HG03460 (cell line): ENCODE measurements around the gene RAI14.

Experiments
- ATAC-seq: cut with Tn5 transposase; IDR thresholded peaks from one replicate; pipeline ENCODE4 v1.9.1; 2021; ENCODE audit not compliant: unreplicated experiment

Gene RAI14

DNA sequence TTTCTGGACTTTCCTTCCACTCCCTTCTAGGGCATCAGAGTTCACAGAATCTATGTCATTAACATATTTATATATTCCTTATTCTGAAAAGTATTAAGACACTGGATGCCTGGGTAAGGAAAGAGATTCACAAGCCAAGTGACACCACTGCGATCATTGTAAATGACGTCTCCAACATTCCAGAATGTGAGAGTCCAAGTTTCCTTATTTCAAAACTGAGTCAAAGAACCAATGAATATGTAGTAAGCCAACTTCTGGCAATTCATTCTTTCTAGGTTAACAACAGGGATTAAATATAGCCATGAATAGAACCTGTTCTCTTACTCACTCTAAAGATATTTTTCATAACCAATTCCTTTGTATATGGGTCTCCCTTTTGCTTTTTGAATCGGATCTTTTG, 18.1 kb downstream of the RAI14 start:
- ATAC-seq = no peak

DNA sequence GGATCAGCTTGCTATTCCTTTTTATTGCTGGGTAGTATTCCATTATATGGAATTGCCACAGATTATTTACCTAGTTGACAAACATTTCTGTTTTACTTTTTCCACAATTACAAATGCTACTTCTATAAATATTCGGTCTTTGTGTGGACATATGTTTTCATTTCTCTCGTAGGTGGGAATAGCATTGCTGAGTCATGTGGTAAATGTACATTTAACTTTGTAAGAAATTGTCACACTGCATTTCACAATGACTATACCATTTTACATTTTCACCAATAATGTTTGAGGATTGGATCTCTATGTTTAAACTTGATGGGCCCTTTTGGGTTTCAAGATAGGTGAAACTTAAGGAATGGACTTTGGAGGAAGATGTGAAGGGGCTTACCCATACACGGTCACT, 19.7 kb downstream of the RAI14 start:
- no peak for ATAC-seq

DNA sequence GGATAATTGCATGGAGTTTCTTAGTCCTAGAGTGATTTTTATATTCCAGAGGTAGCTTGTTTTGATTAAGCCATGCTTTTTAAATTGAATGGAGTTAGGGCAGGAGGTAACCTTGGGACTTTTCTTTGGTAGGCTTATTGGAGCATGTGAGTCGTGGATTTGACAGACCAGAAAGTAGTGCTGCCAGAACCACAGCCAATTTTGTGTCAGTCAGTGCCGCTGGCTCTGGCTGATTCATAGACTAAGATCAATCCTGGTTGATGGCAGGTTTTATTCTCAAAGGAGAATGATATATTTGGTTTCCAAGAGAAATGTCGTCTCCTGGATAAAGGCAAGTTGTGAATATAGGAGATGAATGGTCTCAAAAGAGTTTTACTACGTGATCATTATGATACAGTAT, 20.3 kb downstream of the RAI14 start:
- no peak for ATAC-seq

DNA sequence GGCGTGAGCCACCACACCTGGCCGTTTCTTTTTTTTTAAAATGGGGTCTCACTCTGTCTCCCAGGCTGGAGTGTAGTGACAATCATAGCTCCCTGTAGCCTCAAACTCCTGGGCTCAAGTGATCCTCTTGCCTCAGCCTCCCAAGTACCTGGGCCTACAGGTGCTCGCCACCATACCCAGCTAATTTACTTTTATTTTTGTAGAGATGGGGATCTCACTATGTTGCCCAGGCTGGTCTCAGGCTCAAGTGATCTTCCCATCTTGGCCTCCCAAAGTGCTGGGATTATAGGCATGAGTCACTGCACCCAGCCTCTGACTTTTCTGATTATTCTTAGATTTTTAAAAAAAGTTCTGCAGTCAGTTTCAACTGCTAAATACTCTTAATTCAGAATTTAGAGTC, 21.3 kb downstream of the RAI14 start:
- no peak for ATAC-seq

- ATAC-seq = no peak
Observed at GRCh38 chr5:34680896-34681295, 24.8 kb downstream of the RAI14 start.

GRCh38 chr5:34682926-34683623, 26.9 kb downstream of the RAI14 start:
- no peak for ATAC-seq

DNA sequence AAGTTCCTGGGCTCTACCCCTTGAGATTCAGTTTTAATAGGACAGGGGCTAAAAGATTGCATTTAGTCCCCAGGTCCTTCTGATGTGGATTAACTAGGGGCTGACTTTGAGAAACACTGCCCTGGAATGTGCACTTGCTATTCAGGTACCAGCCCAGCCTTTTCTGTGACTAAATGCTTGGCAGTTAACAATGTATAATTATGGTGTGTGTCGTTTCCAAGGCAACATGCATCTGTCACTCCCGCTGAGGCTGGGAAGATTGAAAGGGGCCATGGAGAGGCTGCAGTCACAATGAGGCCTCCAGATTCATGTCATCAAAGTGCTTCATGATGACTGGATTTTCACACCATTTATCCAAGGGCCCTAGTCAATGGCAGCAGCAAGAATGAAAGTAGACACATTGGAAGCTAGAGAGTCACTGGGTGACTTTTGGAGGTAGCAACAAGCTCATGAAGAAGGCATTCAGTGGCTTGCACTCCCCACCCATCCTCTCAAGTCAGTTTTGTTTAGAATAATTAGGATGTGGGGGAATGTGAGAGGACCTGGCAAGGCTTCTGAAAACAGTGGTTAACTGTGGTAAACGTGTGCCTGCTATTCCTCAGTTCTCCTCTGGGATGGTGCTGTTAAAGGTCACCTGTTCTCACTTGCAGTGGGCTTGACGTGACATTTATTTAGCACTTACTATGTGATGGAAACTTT, 28.3 kb downstream of the RAI14 start:
- ATAC-seq = no peak

DNA sequence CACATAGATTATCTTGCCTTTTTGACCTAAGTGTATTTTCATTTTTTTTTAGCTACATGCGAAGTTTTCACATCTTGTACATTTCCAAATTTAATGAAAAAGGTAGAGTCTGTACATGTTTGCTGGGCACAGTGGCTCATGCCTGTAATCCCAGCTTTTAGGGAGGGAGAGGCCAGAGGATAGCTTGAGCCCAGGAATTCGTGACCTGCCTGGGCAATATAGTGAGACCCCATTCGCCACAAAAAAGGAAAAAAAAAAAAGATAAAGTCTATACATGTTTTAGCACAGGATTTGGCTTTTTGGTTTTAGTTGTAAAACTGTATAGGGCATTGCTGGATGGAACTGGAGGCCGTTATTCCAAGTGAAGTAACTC, 28.8 kb downstream of the RAI14 start:
- no peak for ATAC-seq

- ATAC-seq = no peak
Observed at GRCh38 chr5:34685485-34686165, 29.5 kb downstream of the RAI14 start.

- no peak for ATAC-seq
Observed at GRCh38 chr5:34686762-34687268, 30.7 kb downstream of the RAI14 start.

DNA sequence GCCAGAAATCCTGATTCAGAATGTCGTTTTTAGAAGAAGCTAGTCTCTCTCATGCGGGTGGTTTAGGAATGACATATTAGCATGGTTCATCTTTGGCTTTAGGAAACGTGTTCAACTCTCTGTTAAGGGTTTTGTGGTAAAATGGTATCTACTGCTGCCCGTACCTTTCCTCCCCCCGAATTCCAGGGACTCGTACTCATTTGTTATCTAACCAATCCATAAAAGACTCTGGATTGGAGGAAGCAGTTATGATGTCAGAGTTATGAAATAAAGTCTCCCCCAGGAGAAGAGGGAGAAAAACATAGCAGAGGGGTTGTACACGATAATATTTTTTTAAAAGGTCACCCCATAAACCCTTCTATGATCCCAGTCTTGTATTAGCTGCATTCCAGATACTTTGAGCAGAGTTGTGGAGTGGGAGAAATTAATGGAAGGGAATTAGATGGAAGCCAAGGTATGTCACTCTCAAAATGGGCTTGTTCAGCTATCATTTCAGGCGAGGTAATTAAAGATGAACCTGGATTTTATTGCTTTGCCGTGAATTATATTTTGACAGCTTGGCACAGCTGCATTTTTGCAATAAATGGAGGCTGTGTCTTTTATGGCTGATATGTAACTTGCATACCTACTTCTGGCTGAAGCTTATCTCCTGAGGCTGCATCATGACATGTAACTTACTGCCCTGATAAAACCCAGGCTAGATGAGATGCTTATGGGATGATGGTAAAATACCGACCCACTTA, 31.3 kb downstream of the RAI14 start:
- no peak for ATAC-seq

- no peak for ATAC-seq
Observed at GRCh38 chr5:34688015-34688810, 32.1 kb downstream of the RAI14 start.

- ATAC-seq = no peak
Observed at GRCh38 chr5:34690301-34690700, 34.2 kb downstream of the RAI14 start.

- ATAC-seq = no peak
Observed at GRCh38 chr5:34690898-34691297, 34.8 kb downstream of the RAI14 start.

DNA sequence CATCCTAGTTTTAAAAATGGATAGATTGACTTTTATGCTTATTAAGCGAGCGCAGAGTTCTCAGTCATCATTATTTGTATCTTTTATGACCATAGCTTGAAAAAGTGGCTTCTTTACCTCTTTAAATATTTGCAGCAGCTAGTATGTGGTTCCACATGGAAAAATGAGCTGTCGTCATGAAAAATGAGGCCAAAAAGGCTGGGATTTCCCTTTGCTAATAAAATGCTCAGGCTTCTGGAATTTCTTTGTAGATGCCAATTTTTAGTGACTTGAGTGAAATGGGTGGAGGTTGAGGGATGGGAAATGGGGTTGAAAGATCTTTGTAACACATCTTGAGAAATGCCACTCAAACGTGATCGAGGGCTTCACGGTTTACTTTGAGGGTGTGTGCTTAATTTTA, 35.2 kb downstream of the RAI14 start:
- no peak for ATAC-seq

- ATAC-seq = no peak
Observed at GRCh38 chr5:34692786-34693185, 36.7 kb downstream of the RAI14 start.

DNA sequence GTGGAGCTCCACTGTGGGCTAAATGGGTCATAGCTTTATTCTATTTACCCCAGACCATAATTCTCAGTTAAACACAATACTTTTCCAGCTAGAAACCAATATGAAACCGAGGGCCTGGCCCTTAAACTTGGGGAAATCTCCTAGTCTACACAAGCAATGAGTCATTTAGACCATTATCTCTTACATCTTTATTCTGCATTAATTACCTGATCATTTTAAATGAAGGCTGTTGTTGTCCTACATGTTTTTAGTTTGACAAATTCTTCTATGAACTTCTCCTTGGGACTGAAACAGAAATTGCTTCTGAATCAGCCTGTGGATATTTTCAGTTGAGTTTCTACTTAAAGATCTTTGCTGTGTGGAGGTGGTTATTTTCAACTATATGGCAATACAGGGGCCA, 37.9 kb downstream of the RAI14 start:
- no peak for ATAC-seq

DNA sequence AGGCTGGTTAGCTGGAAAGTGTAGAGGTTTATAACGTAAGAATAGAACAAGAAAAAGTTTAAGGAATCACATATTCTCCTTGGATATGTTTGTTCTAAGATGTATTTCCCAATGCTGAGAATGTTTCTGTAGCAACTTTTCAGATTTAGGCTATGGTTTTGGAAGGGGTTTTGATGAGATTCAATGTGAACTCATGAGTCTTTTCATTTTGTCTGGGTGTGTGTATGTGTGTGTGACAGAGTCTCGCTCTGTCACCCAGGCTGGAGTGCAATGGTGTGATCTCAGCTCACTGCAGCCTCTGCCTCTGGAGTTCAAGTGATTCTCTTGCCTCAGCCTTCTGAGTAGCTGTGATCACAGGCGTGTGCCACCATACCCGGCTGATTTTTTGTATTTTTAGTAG, 38.6 kb downstream of the RAI14 start:
- no peak for ATAC-seq

- no peak for ATAC-seq
Observed at GRCh38 chr5:34695275-34696027, 39.3 kb downstream of the RAI14 start.
